NCI-H128 (cell line): ENCODE results near the gene DPF3.
"Not testable (repeated sequence)": the region's sequence is repeated elsewhere in the genome, so short reads cannot be mapped to it uniquely, and the experiment has no call there.

Source experiments
- DNase-seq: peaks from one replicate; lab custom pipeline; 2025; ENCODE audit not compliant: unreplicated experiment; lab: John Stamatoyannopoulos, UW

DPF3 gene

GRCh38 chr14:72774894-72775620, 118.8 kb downstream of the DPF3 start:
- no peak for DNase-seq

DNA sequence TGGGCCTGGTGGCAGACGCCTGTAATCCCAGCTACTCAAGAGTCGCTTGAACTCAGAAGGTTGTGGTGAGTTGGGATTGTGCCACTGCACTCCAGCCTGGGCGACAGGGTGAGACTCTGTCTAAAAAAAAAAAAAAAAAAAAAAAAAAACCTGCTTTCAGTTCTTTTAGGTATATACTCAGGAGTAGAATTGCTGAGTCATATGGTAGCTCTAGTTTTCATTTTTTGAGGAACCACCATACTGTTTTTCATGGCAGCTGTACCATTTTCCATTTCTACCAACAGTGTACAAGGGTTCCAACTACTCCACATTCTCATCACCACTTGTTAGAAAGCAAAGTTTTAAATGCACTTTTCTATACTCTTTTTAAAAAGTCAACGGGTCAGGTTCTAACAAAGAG, 119.8 kb downstream of the DPF3 start:
- DNase-seq = no peak

DNA sequence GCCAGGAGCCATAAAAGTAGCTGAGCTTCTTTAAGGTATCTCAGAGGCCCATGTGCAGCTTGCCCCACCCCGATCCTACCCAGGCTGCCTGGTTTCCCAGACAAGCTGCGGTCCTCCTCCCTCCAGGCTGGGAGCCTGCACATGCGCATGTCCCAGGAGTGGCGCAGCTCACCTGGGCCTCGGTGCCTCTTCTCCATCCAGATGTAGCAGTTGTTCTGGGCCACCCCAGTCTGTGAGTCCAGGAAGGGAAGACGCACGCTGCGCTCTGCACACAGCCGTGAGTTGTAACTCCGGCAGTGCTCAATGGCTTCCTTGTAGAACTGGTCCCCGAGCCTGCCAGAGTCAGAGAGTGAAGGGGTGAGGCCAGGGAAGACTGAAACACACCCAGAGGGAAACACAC, 122.3 kb downstream of the DPF3 start:
- no peak for DNase-seq

GRCh38 chr14:72766296-72766695, 127.6 kb downstream of the DPF3 start:
- no peak for DNase-seq

DNA sequence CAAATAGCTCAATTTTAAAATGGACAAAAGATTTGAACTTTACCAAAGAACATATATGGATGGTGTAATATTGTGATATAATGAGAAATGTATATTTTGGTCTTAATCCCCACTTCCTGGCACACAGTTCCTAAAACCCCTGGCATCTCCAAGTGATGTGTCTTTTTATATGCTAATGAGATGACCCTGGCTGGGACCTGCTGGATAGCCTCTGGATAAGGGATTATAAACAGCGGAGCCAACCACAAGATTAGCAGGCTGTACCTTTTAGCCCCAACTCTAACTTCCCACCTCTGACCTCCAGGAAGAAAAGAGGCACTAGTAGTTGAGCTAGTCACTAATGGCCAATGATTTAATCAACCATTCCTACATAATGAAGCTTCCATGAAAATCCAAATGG, 130.0 kb downstream of the DPF3 start:
- DNase-seq = no peak

DNA sequence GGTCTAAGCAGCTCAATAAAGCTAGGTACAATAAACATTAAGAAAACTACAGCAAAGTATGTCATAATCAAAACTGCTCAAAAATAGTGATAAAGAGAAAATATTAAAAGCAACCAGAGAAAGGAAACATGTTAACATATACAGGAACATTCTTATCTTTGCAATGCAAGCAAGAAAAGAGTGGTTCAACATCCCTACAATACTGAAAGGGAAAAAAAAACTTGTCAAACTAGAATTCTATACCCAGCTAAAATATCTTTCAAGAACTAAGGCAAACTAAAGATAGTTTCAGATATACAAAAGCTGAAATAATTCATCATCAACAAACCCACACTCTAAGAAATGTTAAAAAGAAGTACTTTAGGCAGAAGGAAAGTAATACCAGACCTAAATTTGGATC, 134.2 kb downstream of the DPF3 start:
- no peak for DNase-seq

DNA sequence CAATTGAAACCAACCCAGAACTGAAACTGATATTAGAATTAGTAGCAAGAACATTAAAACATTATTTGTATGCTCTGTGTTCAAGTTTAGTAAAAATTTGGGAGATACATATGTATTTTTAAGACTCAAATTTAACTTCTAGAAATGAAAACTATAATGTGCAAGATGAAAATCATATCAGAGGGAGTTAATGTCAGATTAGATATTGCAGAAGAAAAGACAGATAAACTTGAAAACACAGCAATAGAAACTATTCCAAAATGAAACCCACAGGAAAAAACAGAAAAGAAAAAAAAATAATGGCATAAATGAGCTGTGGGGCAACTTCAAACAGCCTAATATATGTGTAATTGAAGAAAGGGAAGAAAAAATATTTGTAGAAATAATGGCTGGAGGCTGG, 134.9 kb downstream of the DPF3 start:
- no peak for DNase-seq

- no peak for DNase-seq
These were observed 135.5 kb downstream of the DPF3 start for GRCh38 chr14:72758420-72758819.

DNA sequence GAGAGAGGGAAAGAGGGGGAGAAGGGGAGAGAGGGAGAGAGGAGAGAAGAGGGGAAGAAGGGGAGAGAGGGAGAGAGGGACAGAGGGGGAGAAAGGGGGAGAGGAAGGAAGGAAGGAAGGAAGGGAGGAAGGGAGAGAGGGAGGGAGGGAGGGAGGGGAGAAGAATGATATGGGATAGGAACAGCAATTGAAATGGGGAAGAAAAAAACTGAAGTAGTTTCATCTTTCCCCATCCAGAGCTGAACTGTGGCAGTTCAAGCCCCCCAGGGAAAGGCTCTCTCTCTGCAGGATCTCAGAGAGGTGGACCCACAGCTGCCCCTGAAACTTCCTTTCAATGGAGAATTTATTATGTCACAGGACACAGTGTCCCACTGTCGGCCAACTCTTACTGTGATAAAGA, 136.9 kb downstream of the DPF3 start:
- DNase-seq = no peak

GRCh38 chr14:72755766-72756165, 138.1 kb downstream of the DPF3 start:
- DNase-seq = no peak

DNA sequence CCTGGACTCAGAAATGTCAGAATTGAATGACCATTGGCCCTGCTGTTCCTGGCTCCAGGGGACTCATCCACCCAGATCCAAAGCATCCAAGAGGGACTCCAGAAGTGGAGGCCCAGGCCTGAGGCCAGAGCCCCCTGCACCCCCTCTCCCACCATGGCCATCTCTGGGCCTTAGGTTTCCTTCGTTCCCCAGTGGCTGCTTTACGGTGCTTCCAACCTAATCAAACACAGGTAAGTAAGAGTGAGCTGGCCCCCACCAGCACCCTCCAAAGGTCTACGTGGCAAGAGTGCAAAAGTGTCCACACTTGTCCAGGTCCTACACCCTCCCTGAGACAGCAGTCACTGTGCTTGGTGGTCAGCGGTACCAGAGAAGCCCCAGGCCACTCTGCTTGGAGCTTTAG, 139.0 kb downstream of the DPF3 start:
- no peak for DNase-seq

- DNase-seq = no peak
These were observed 140.0 kb downstream of the DPF3 start for GRCh38 chr14:72753879-72754400.

- DNase-seq = no peak
These were observed 140.7 kb downstream of the DPF3 start for GRCh38 chr14:72753044-72753710.

DNA sequence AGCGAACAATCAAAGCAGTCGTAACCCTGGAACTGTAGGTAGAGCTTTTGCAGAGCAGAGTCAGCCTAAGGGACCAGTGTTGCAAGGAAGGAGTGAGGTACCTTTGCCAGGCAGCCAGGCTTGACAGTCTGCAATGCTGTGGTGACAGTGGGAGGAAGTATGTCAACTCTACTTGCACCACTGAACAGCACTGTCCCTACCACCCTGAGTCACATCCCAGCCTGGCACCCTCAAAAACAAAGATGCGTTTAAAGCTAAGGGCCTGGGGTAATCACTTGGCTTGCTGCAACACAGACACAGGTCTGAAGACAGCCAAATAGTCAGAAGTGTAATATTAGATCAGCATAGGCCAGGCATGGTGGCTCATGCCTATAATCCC, 141.9 kb downstream of the DPF3 start:
- no peak for DNase-seq

- DNase-seq = no peak
These were observed 142.4 kb downstream of the DPF3 start for GRCh38 chr14:72751276-72752033.

GRCh38 chr14:72748921-72749320, 145.0 kb downstream of the DPF3 start:
- DNase-seq = not testable (repeated sequence)

GRCh38 chr14:72747652-72748051, 146.2 kb downstream of the DPF3 start:
- no peak for DNase-seq

GRCh38 chr14:72745991-72746980, 147.6 kb downstream of the DPF3 start:
- no peak for DNase-seq

DNA sequence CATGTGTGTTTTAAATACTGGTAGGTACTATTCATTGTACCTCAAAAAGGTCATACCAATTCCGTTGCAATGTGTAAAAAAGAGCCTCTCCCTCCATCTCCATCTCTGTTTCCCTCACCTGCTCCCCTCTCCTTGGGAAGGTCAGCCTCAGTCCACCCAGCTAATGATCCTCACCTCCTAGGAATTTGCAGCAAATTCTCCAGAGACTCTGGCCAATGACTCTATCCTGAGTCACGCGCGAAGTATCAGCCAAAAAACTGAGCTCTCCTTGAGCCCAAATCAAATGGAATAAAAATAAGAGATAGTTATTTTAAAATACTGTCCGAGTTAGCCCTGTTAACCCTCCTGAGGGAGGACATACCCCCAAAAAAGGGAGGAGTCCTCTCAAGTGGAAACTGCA, 148.4 kb downstream of the DPF3 start:
- no peak for DNase-seq

GRCh38 chr14:72744416-72745120, 149.3 kb downstream of the DPF3 start:
- no peak for DNase-seq
